GM23338 (cell line): Measurements from ENCODE around the gene APLN. TPM values are rescaled to one million over a fixed set of nuclear protein-coding genes. Genes with fewer than 3 reads are reported as not detected.

Experiments
- ATAC-seq: fragments of 200-7000 bp; cut with Tn5 transposase; 3 replicates; pipeline ENCODE4 v1.9.1; 2020
- DNase-seq: peaks from one replicate; pipeline ENCODE4 v3.0.0-alpha.2; 2015; ENCODE audit warnings: low spot score
- H2AFZ ChIP-seq: fragments of 200-600 bp; sonication (generic); 2 replicates; pipeline ENCODE4 v1.8.0; 2016; ENCODE audit warnings: antibody characterized with exemption, mild to moderate bottlenecking, moderate library complexity
- H3F3A ChIP-seq: fragments of 200-600 bp; sonication (generic); replicated peaks from 2 replicates; pipeline ENCODE4 v1.8.0; 2017; ENCODE audit warnings: antibody characterized with exemption, mixed run types, low read depth
- H3K27ac ChIP-seq: fragments of 200-600 bp; sonication (generic); 2 replicates; pipeline ENCODE4 v1.6.1; 2016; ENCODE audit warnings: low read depth
- H3K27me3 ChIP-seq: fragments of 200-600 bp; sonication (generic); 2 replicates; pipeline ENCODE4 v1.8.0; 2016; ENCODE audit warnings: mild to moderate bottlenecking, mixed run types, moderate library complexity; ENCODE audit not compliant: insufficient read depth
- H3K36me3 ChIP-seq: fragments of 200-600 bp; sonication (generic); 2 replicates; pipeline ENCODE4 v1.8.0; 2016; ENCODE audit warnings: mild to moderate bottlenecking; ENCODE audit not compliant: insufficient read depth
- H3K4me1 ChIP-seq: fragments of 200-600 bp; sonication (generic); 2 replicates; pipeline ENCODE4 v1.8.0; 2016; ENCODE audit warnings: mild to moderate bottlenecking, moderate library complexity; ENCODE audit not compliant: insufficient read depth
- H3K4me2 ChIP-seq: fragments of 200-600 bp; sonication (generic); 2 replicates; pipeline ENCODE4 v1.7.1; 2017; ENCODE audit warnings: mixed run types
- H3K4me3 ChIP-seq: fragments of 200-600 bp; sonication (generic); 2 replicates; pipeline ENCODE4 v1.6.1; 2016; ENCODE audit warnings: mixed run types
- H3K79me2 ChIP-seq: fragments of 200-600 bp; sonication (generic); replicated peaks from 2 replicates; pipeline ENCODE4 v1.8.0; 2017; ENCODE audit warnings: mild to moderate bottlenecking; ENCODE audit not compliant: insufficient read depth
- H3K9me2 ChIP-seq: fragments of 200-600 bp; sonication (generic); 2 replicates; pipeline ENCODE4 v1.8.0; 2017; ENCODE audit not compliant: insufficient read depth
- H4K20me1 ChIP-seq: fragments of 200-600 bp; sonication (generic); replicated peaks from 2 replicates; pipeline ENCODE4 v1.8.0; 2017; ENCODE audit warnings: mild to moderate bottlenecking; ENCODE audit not compliant: insufficient read depth
- H3K27ac Mint-ChIP-seq: 2 replicates; pipeline ENCODE4 v1.8.0; 2020; ENCODE audit warnings: inconsistent platforms, mild to moderate bottlenecking, moderate library complexity, mixed read lengths
- H3K27me3 Mint-ChIP-seq: 3 replicates; pipeline ENCODE4 v1.8.0; 2022; ENCODE audit warnings: low read depth, mild to moderate bottlenecking, moderate library complexity, mixed read lengths, inconsistent platforms; ENCODE audit not compliant: insufficient read depth, poor library complexity
- H3K36me3 Mint-ChIP-seq: 3 replicates; pipeline ENCODE4 v1.8.0; 2021; ENCODE audit warnings: low read depth, mild to moderate bottlenecking, inconsistent platforms, moderate library complexity, mixed read lengths
- H3K4me1 Mint-ChIP-seq: 3 replicates; pipeline ENCODE4 v1.8.0; 2020; ENCODE audit warnings: mild to moderate bottlenecking, inconsistent platforms, mixed read lengths
- H3K4me3 Mint-ChIP-seq: 3 replicates; pipeline ENCODE4 v1.8.0; 2021; ENCODE audit warnings: moderate library complexity, mild to moderate bottlenecking, inconsistent platforms, mixed read lengths
- H3K9me3 Mint-ChIP-seq: 3 replicates; pipeline ENCODE4 v1.8.0; 2020; ENCODE audit warnings: moderate library complexity, mild to moderate bottlenecking, inconsistent platforms, mixed read lengths
- CREB1 ChIP-seq: fragments of 250-450 bp; sonication (Bioruptor Pico); IDR thresholded peaks from 2 replicates; pipeline ENCODE4 v1.5.0; 2020; ENCODE audit warnings: low read depth, mild to moderate bottlenecking, moderate library complexity
- EZH2 ChIP-seq: fragments of 200-600 bp; sonication (generic); IDR thresholded peaks from one replicate; pipeline ENCODE4 v1.8.0; 2017; ENCODE audit warnings: antibody characterized with exemption, mild to moderate bottlenecking, low read depth; ENCODE audit not compliant: unreplicated experiment
- EZH2phosphoT487 ChIP-seq: fragments of 200-600 bp; sonication (generic); IDR thresholded peaks from one replicate; pipeline ENCODE4 v1.8.1; 2018; ENCODE audit warnings: antibody characterized with exemption; ENCODE audit not compliant: unreplicated experiment
- JUNB ChIP-seq: IDR thresholded peaks from one replicate; pipeline ENCODE4 v1.6.1; 2016; ENCODE audit warnings: antibody characterized with exemption; ENCODE audit not compliant: unreplicated experiment
- NANOG ChIP-seq: IDR thresholded peaks from 2 replicates; pipeline ENCODE4 v1.6.1; 2016; ENCODE audit warnings: antibody characterized with exemption, borderline replicate concordance
- POLR2AphosphoS5 ChIP-seq: IDR thresholded peaks from 2 replicates; pipeline ENCODE4 v1.6.1; 2016; ENCODE audit warnings: antibody characterized with exemption, low read depth
- REST ChIP-seq: IDR thresholded peaks from one replicate; pipeline ENCODE4 v1.6.1; 2018; ENCODE audit warnings: antibody characterized with exemption; ENCODE audit not compliant: unreplicated experiment
- STAT1 ChIP-seq: IDR thresholded peaks from one replicate; pipeline ENCODE4 v1.6.1; 2016; ENCODE audit warnings: antibody characterized with exemption; ENCODE audit not compliant: unreplicated experiment
- ZNF114 ChIP-seq: fragments of 250-450 bp; sonication (Bioruptor Pico); IDR thresholded peaks from 2 replicates; pipeline ENCODE4 v1.5.0; 2020; ENCODE audit warnings: mild to moderate bottlenecking, moderate library complexity
- ZNF331 ChIP-seq: fragments of 250-450 bp; sonication (Bioruptor Pico); IDR thresholded peaks from 2 replicates; pipeline ENCODE4 v1.5.0; 2020; ENCODE audit warnings: low read depth, mild to moderate bottlenecking, moderate library complexity
- ZNF462 ChIP-seq: fragments of 250-450 bp; sonication (Bioruptor Pico); IDR thresholded peaks from 2 replicates; pipeline ENCODE4 v1.5.0; 2020; ENCODE audit warnings: mild to moderate bottlenecking, moderate library complexity
- polyA plus RNA-seq: library from polyadenylated mRNA; unstranded; fragments of >200 nt; fragmentation: Nextera tagmentation; extraction: Ambion mirVana; gene quantifications from 2 replicates; pipeline ENCODE4 v1.2.1, GENCODE V29; 2016
- total RNA-seq: library from RNA; depleted of rRNA; stranded (reverse); fragments of >200 nt; shearing (Covaris generic); gene quantifications from 2 replicates; pipeline ENCODE4 v1.2.3, GENCODE V29; 2014
- TF ChIP-seq, protein P1 (sequence below): IDR thresholded peaks from 2 replicates; pipeline ENCODE4 v1.6.1; 2016; ENCODE audit warnings: antibody characterized with exemption
- TF ChIP-seq, protein P2 (sequence below), 2 experiments: fragments of 200-600 bp in 1 of 2; sonication (generic) in 1 of 2; conservative IDR thresholded peaks; 2 replicates each; pipeline versions ENCODE4 v1.5.1 to v1.6.1; 2016 to 2017; ENCODE audit warnings: antibody characterized with exemption in 2 of 2, low read depth in 2 of 2, mild to moderate bottlenecking in 2 of 2, moderate library complexity in 1 of 2

APLN gene
- total and polyA plus RNA-seq, 2 experiments from 2014 or later, result 0.49 to 0.60 TPM

- H3K27ac ChIP-seq, result no peak overlapping the region
- H3K4me1 ChIP-seq, result no peaks in the 10 kb centered on the region
- DNase-seq (peak; percentile 42), ATAC-seq (peak; percentile 34)
- no peaks in the 10 kb centered on the region for H3K36me3 ChIP-seq
- H3K4me2 ChIP-seq, result no peak overlapping the region
- no peaks in the 10 kb centered on the region for H3K79me2 ChIP-seq
- H3F3A ChIP-seq, result no peaks in the 10 kb centered on the region
- no peak for TF ChIP-seq POLR2AphosphoS5
- TF ChIP-seq, protein P1, sequence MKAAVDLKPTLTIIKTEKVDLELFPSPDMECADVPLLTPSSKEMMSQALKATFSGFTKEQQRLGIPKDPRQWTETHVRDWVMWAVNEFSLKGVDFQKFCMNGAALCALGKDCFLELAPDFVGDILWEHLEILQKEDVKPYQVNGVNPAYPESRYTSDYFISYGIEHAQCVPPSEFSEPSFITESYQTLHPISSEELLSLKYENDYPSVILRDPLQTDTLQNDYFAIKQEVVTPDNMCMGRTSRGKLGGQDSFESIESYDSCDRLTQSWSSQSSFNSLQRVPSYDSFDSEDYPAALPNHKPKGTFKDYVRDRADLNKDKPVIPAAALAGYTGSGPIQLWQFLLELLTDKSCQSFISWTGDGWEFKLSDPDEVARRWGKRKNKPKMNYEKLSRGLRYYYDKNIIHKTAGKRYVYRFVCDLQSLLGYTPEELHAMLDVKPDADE, result no peak
- no peak for TF ChIP-seq REST
- no peak for TF ChIP-seq NANOG
- TF ChIP-seq, protein P2, sequence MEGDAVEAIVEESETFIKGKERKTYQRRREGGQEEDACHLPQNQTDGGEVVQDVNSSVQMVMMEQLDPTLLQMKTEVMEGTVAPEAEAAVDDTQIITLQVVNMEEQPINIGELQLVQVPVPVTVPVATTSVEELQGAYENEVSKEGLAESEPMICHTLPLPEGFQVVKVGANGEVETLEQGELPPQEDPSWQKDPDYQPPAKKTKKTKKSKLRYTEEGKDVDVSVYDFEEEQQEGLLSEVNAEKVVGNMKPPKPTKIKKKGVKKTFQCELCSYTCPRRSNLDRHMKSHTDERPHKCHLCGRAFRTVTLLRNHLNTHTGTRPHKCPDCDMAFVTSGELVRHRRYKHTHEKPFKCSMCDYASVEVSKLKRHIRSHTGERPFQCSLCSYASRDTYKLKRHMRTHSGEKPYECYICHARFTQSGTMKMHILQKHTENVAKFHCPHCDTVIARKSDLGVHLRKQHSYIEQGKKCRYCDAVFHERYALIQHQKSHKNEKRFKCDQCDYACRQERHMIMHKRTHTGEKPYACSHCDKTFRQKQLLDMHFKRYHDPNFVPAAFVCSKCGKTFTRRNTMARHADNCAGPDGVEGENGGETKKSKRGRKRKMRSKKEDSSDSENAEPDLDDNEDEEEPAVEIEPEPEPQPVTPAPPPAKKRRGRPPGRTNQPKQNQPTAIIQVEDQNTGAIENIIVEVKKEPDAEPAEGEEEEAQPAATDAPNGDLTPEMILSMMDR (conservative IDR thresholded peaks at IDR 0.05; ENCODE audit: low read depth in 2 of 2), result no peak
- no peak for TF ChIP-seq CREB1 (CRISPR knock-in tag)
- no peak for TF ChIP-seq ZNF462
- TF ChIP-seq STAT1, result no peak
- TF ChIP-seq EZH2phosphoT487, result no peak
- no peak for TF ChIP-seq EZH2
- TF ChIP-seq JUNB, result no peak
- no peak for TF ChIP-seq ZNF114 (CRISPR knock-in tag)
- no peak for TF ChIP-seq ZNF331 (CRISPR knock-in tag)
- no peaks in the 10 kb centered on the region for H4K20me1 ChIP-seq
- H3K9me2 ChIP-seq, result no peaks in the 10 kb centered on the region
- no peak overlapping the region for H3K27ac Mint-ChIP-seq
- H3K4me1 Mint-ChIP-seq, result peaks cover 2% of the 10 kb centered on the region; the same call in 1 of the 3 replicates
- H3K27me3 ChIP-seq, result no peaks in the 10 kb centered on the region
- H3K36me3 Mint-ChIP-seq, result no peaks in the 10 kb centered on the region
- H3K4me3 Mint-ChIP-seq, result no peak overlapping the region
- H3K9me3 Mint-ChIP-seq, result no peaks in the 10 kb centered on the region
- H3K4me3 ChIP-seq, result no peak overlapping the region
- H3K27me3 Mint-ChIP-seq, result peaks cover 8% of the 10 kb centered on the region
- H2AFZ ChIP-seq, result no peak overlapping the region
These were observed 31.9 kb downstream of the APLN start for GRCh38 chrX:129622757-129623301.
